Neural progenitor cell (in vitro differentiated cells): ENCODE measurements around the gene WASHC4. TPM values are rescaled to one million over a fixed set of nuclear protein-coding genes. Genes with fewer than 3 reads are reported as not detected.

Experiments used
- DNase-seq: peaks from one replicate; pipeline ENCODE4 v3.0.0-alpha.2; 2016; ENCODE audit warnings: low spot score
- H2AFZ ChIP-seq: fragments of 200-600 bp; sonication (generic); replicated peaks from 2 replicates; pipeline ENCODE4 v1.6.1; 2016; ENCODE audit warnings: antibody characterized with exemption
- H3F3A ChIP-seq: fragments of 200-600 bp; sonication (generic); 2 replicates; pipeline ENCODE4 v1.6.1; 2016; ENCODE audit warnings: antibody characterized with exemption, low read depth
- H3K27ac ChIP-seq: fragments of 200-600 bp; sonication (generic); 2 replicates; pipeline ENCODE4 v1.5.1; 2016; ENCODE audit warnings: mild to moderate bottlenecking
- H3K27me3 ChIP-seq: fragments of 200-600 bp; sonication (generic); 2 replicates; pipeline ENCODE4 v1.6.1; 2016; ENCODE audit warnings: mild to moderate bottlenecking, moderate library complexity
- H3K36me3 ChIP-seq: fragments of 200-600 bp; sonication (generic); 2 replicates; pipeline ENCODE4 v1.5.1; 2016
- H3K4me1 ChIP-seq: fragments of 200-600 bp; sonication (generic); 2 replicates; pipeline ENCODE4 v1.6.1; 2016; ENCODE audit warnings: mixed run types
- H3K4me2 ChIP-seq: fragments of 200-600 bp; sonication (generic); 2 replicates; pipeline ENCODE4 v1.6.1; 2016
- H3K4me3 ChIP-seq: fragments of 200-600 bp; sonication (generic); 2 replicates; pipeline ENCODE4 v1.5.1; 2016
- H3K79me2 ChIP-seq: fragments of 200-600 bp; sonication (generic); 2 replicates; pipeline ENCODE4 v1.6.1; 2016; ENCODE audit warnings: low read depth
- H3K9ac ChIP-seq: fragments of 200-600 bp; sonication (generic); 2 replicates; pipeline ENCODE4 v1.6.1; 2016
- H3K9me3 ChIP-seq: fragments of 200-600 bp; sonication (generic); 2 replicates; pipeline ENCODE4 v1.5.1; 2016; ENCODE audit warnings: low read depth
- H4K20me1 ChIP-seq: fragments of 200-600 bp; sonication (generic); 2 replicates; pipeline ENCODE4 v1.6.1; 2016; ENCODE audit warnings: low read depth
- H3K27ac Mint-ChIP-seq: 3 replicates; pipeline ENCODE4 v1.8.0; 2021; ENCODE audit warnings: mixed read lengths
- H3K27me3 Mint-ChIP-seq: 2 replicates; pipeline ENCODE4 v1.8.0; 2022; ENCODE audit warnings: low read depth, mild to moderate bottlenecking, inconsistent platforms, moderate library complexity, mixed read lengths; ENCODE audit not compliant: insufficient read depth
- H3K36me3 Mint-ChIP-seq: 3 replicates; pipeline ENCODE4 v1.8.0; 2021; ENCODE audit warnings: mixed read lengths
- H3K4me1 Mint-ChIP-seq: 3 replicates; pipeline ENCODE4 v1.8.0; 2021; ENCODE audit warnings: mixed read lengths
- H3K4me3 Mint-ChIP-seq: 3 replicates; pipeline ENCODE4 v1.8.0; 2021; ENCODE audit warnings: mild to moderate bottlenecking, moderate library complexity, mixed read lengths
- H3K9me3 Mint-ChIP-seq: 3 replicates; pipeline ENCODE4 v1.8.0; 2020; ENCODE audit warnings: mixed read lengths
- CTCF ChIP-seq: fragments of 200-600 bp; sonication (generic); IDR thresholded peaks from 2 replicates; pipeline ENCODE4 v1.5.1; 2017; ENCODE audit warnings: antibody characterized with exemption, mild to moderate bottlenecking
- EZH2 ChIP-seq: fragments of 200-600 bp; sonication (generic); IDR thresholded peaks from 2 replicates; pipeline ENCODE4 v1.6.1; 2017; ENCODE audit warnings: antibody characterized with exemption, mild to moderate bottlenecking, moderate library complexity
- EZH2phosphoT487 ChIP-seq: fragments of 200-600 bp; sonication (generic); IDR thresholded peaks from 2 replicates; pipeline ENCODE4 v1.6.1; 2017; ENCODE audit warnings: antibody characterized with exemption
- total RNA-seq: library from RNA; depleted of rRNA; stranded (reverse); fragments of >200 nt; gene quantifications from 2 replicates; pipeline ENCODE4 v1.2.3, GENCODE V29; 2015; ENCODE audit warnings: low replicate concordance

The WASHC4 gene
- total RNA-seq, 1 donor from 2014 or later, result 81.1 TPM

- Mint-ChIP-seq H3K27me3 (no peaks in the 10 kb centered on the region), H3K4me1 (no peaks in the 10 kb centered on the region), H3K36me3 (no peaks in the 10 kb centered on the region), H3K9me3 (no peaks in the 10 kb centered on the region), H3K4me3 (no peak overlapping the region), H3K27ac (no peak overlapping the region)
- no peaks in the 10 kb centered on the region for H3K79me2 ChIP-seq
- peaks cover 4% of the 10 kb centered on the region for H3K27me3 ChIP-seq
- H3F3A ChIP-seq, result no peaks in the 10 kb centered on the region
- H3K9ac ChIP-seq, result no peak overlapping the region
- no peaks in the 10 kb centered on the region for H3K36me3 ChIP-seq
- no peaks in the 10 kb centered on the region for H4K20me1 ChIP-seq
- H3K4me3 ChIP-seq, result no peak overlapping the region
- no peaks in the 10 kb centered on the region for H3K9me3 ChIP-seq
- no peak overlapping the region for H3K27ac ChIP-seq
- H3K4me2 ChIP-seq, result no peak overlapping the region
- no peak overlapping the region for H2AFZ ChIP-seq
- DNase-seq, result no peak
- no peak for TF ChIP-seq EZH2phosphoT487
- no peak for TF ChIP-seq EZH2
- no peak for TF ChIP-seq CTCF
- H3K4me1 ChIP-seq, result peaks cover 7% of the 10 kb centered on the region
Observed at GRCh38 chr12:105076913-105077312, 30.6 kb upstream of the WASHC4 start.

GRCh38 chr12:105077435-105077834, 30.1 kb upstream of the WASHC4 start:
- Mint-ChIP-seq H3K27me3 (no peaks in the 10 kb centered on the region), H3K4me3 (no peak overlapping the region), H3K36me3 (no peaks in the 10 kb centered on the region), H3K27ac (no peak overlapping the region), H3K9me3 (no peaks in the 10 kb centered on the region), H3K4me1 (no peaks in the 10 kb centered on the region)
- no peak for DNase-seq
- Histone ChIP-seq H3K4me3 (no peak overlapping the region), H3K9me3 (no peaks in the 10 kb centered on the region), H2AFZ (no peak overlapping the region), H3F3A (no peaks in the 10 kb centered on the region), H3K4me2 (no peak overlapping the region), H3K79me2 (no peaks in the 10 kb centered on the region), H3K9ac (no peak overlapping the region), H4K20me1 (no peaks in the 10 kb centered on the region), H3K4me1 (peaks cover 7% of the 10 kb centered on the region), H3K27me3 (peaks cover 9% of the 10 kb centered on the region), H3K27ac (no peak overlapping the region), H3K36me3 (no peaks in the 10 kb centered on the region)
- TF ChIP-seq CTCF, result no peak
- TF ChIP-seq EZH2, result no peak
- no peak for TF ChIP-seq EZH2phosphoT487

DNA sequence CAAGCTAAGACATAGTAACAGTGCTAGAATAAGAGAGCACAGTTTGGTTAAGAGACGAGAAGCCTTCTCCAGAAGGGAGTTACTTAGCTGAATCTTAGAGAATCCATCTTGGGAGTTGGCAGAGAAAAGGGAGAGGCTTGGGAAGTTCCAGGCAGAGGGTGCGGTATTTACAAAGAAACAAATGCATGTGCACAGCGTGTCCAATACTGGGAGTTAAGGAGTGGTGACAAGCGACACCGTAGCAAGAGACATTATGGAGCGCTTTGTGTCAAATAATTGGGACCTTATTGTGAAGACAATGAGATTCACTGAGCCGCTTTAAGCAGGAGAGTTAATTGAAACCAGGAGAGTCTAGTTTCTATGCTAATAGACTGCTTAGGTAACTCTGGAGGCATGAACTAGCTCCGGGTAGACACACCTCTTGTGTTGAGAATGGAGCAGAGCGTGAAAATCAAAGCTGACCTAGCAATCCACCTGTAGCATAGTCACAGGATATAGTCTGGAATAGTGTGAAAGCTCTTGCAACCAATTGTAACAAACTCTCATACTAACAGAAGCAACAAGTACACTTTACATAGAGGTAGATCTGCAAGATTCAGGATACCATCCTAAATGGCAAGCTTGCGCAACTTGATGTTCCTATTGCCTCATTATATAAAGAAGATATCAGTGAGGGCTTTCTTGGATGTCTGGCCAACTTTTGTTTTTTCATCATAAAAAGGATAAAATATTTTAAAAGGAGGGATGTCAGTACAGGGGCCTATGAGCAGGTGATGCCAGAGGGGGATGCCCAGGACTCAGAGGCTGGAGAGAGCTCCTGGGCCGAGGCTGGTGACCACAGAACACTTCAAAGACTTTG, 28.6 kb upstream of the WASHC4 start:
- no peak for TF ChIP-seq EZH2
- no peak for TF ChIP-seq CTCF
- TF ChIP-seq EZH2phosphoT487, result no peak
- peak overlapping the region; percentile 67 for H2AFZ ChIP-seq
- H3K27ac Mint-ChIP-seq, result no peak overlapping the region
- H3K9ac ChIP-seq, result no peak overlapping the region
- H3K9me3 ChIP-seq, result no peaks in the 10 kb centered on the region
- no peak overlapping the region for H3K4me3 ChIP-seq
- H3K36me3 ChIP-seq, result no peaks in the 10 kb centered on the region
- H3K27me3 ChIP-seq, result peaks cover 24% of the 10 kb centered on the region
- H3K79me2 ChIP-seq, result no peaks in the 10 kb centered on the region
- H3K36me3 Mint-ChIP-seq, result no peaks in the 10 kb centered on the region
- peak; percentile 6 for DNase-seq
- H3K27ac ChIP-seq, result no peak overlapping the region
- H4K20me1 ChIP-seq, result no peaks in the 10 kb centered on the region
- no peak overlapping the region for H3K4me2 ChIP-seq
- H3K4me1 ChIP-seq, result peaks cover 13% of the 10 kb centered on the region
- no peak overlapping the region for H3K4me3 Mint-ChIP-seq
- H3F3A ChIP-seq, result peaks cover 4% of the 10 kb centered on the region
- no peaks in the 10 kb centered on the region for H3K9me3 Mint-ChIP-seq
- peaks cover 7% of the 10 kb centered on the region for H3K27me3 Mint-ChIP-seq
- peaks cover 8% of the 10 kb centered on the region for H3K4me1 Mint-ChIP-seq
